Kidney epithelial cell (primary cell): ENCODE data around the gene EML5. TPM values are rescaled to one million over a fixed set of nuclear protein-coding genes. Genes with fewer than 3 reads are reported as not detected.

Experiments
- DNase-seq: peaks from one replicate; pipeline ENCODE4 v3.0.0-alpha.2; 2010; ENCODE audit warnings: low read depth
- H3K27me3 ChIP-seq: 2 replicates; pipeline ENCODE4 v1.6.0; 2011; ENCODE audit warnings: low read length; ENCODE audit not compliant: control insufficient read depth, insufficient read depth
- H3K36me3 ChIP-seq: 2 replicates; pipeline ENCODE4 v1.5.1; 2011; ENCODE audit warnings: low read length; ENCODE audit not compliant: control insufficient read depth, insufficient read depth
- H3K4me3 ChIP-seq: 2 replicates; pipeline ENCODE4 v1.5.1; 2011; ENCODE audit warnings: low read depth, mild to moderate bottlenecking, control low read depth, low read length
- total RNA-seq: library from RNA; depleted of rRNA; stranded (reverse); fragments of >200 nt; gene quantifications from 2 replicates; pipeline ENCODE4 v1.2.3, GENCODE V29; 2015
- TF ChIP-seq, protein P1 (sequence below): IDR thresholded peaks from 2 replicates; pipeline ENCODE4 v1.5.1; 2011; ENCODE audit warnings: mild to moderate bottlenecking, moderate library complexity, low read length, control low read depth, inconsistent platforms; ENCODE audit not compliant: insufficient read depth, poor library complexity, severe bottlenecking

Gene EML5
- total RNA-seq, 1 donor from 2014 or later, result 0.79 TPM

GRCh38 chr14:88604212-88604611 is 188.5 kb downstream of the EML5 start:
- no peak for DNase-seq
- no peak overlapping the region for H3K4me3 ChIP-seq
- H3K27me3 ChIP-seq, result no peaks in the 10 kb centered on the region
- TF ChIP-seq, protein P1, sequence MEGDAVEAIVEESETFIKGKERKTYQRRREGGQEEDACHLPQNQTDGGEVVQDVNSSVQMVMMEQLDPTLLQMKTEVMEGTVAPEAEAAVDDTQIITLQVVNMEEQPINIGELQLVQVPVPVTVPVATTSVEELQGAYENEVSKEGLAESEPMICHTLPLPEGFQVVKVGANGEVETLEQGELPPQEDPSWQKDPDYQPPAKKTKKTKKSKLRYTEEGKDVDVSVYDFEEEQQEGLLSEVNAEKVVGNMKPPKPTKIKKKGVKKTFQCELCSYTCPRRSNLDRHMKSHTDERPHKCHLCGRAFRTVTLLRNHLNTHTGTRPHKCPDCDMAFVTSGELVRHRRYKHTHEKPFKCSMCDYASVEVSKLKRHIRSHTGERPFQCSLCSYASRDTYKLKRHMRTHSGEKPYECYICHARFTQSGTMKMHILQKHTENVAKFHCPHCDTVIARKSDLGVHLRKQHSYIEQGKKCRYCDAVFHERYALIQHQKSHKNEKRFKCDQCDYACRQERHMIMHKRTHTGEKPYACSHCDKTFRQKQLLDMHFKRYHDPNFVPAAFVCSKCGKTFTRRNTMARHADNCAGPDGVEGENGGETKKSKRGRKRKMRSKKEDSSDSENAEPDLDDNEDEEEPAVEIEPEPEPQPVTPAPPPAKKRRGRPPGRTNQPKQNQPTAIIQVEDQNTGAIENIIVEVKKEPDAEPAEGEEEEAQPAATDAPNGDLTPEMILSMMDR, result no peak
- H3K36me3 ChIP-seq, result no peaks in the 10 kb centered on the region

DNA sequence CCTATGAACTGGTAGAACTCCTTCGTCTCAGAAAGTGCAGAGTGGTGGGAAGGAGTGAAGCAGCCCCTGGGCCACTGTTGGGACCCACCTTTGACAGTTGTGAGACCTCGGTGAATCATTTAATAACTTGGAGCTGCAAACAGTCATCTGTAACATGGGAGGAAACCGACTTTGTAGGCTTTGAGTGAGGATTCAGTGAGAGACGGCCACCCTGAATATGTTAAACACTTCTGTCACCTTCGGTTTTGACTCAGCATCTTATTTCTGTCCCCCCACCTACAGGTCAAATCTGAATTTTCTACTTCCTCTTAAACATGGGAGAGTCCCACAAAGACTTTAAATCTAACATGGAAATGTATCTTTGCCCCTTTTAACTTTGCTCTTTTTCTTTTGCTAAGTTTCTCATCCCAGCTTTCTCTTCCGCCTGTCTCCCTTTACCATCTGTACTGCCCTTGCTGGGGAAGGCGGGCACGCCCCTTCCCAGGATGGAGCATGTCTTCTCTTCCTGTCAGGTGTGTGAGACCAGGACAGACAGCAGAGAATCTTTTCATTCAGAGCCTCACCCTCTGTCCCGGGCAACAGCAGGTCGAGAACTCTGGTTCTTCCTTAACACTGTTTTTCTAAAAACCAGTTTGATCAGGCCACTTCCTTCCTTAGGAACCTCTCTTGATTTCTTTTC is 192.9 kb downstream of the EML5 start:
- DNase-seq, result no peak
- H3K4me3 ChIP-seq, result no peak overlapping the region
- no peaks in the 10 kb centered on the region for H3K36me3 ChIP-seq
- TF ChIP-seq, protein P1, result no peak
- H3K27me3 ChIP-seq, result no peaks in the 10 kb centered on the region

GRCh38 chr14:88599326-88599725 is 193.4 kb downstream of the EML5 start:
- no peaks in the 10 kb centered on the region for H3K27me3 ChIP-seq
- DNase-seq, result no peak
- TF ChIP-seq, protein P1, result no peak
- H3K4me3 ChIP-seq, result no peak overlapping the region
- no peaks in the 10 kb centered on the region for H3K36me3 ChIP-seq

- TF ChIP-seq, protein P1, result no peak
- H3K36me3 ChIP-seq, result no peaks in the 10 kb centered on the region
- no peak overlapping the region for H3K4me3 ChIP-seq
- DNase-seq, result no peak
- no peaks in the 10 kb centered on the region for H3K27me3 ChIP-seq
These were observed 194.6 kb downstream of the EML5 start for GRCh38 chr14:88598097-88598675.

GRCh38 chr14:88597601-88598000 is 195.2 kb downstream of the EML5 start:
- H3K4me3 ChIP-seq, result no peak overlapping the region
- no peaks in the 10 kb centered on the region for H3K27me3 ChIP-seq
- H3K36me3 ChIP-seq, result no peaks in the 10 kb centered on the region
- DNase-seq, result no peak
- TF ChIP-seq, protein P1, result no peak

- Histone ChIP-seq H3K36me3 (no peaks in the 10 kb centered on the region), H3K27me3 (no peaks in the 10 kb centered on the region), H3K4me3 (no peak overlapping the region)
- TF ChIP-seq, protein P1, result no peak
- DNase-seq, result no peak
These were observed 195.7 kb downstream of the EML5 start for GRCh38 chr14:88597038-88597437.
